SK-N-SH (cell line): Measurements from ENCODE around the gene ARHGEF28.

ENCODE experiments used
- EZH2phosphoT487 ChIP-seq: fragments of 200-600 bp; sonication (generic); IDR thresholded peaks from 2 replicates; pipeline ENCODE4 v1.6.1; 2017; ENCODE audit warnings: low read depth, mixed run types, mild to moderate bottlenecking, antibody characterized with exemption, moderate library complexity, borderline replicate concordance
- MXI1 ChIP-seq: IDR thresholded peaks from 2 replicates; pipeline ENCODE4 v1.6.1; 2012; ENCODE audit warnings: mild to moderate bottlenecking, low read depth, low read length, improper control_type of control experiment
- RAD21 ChIP-seq: IDR thresholded peaks from 2 replicates; pipeline ENCODE4 v1.6.1; 2012; ENCODE audit warnings: mild to moderate bottlenecking, low read length
- SIN3A ChIP-seq: IDR thresholded peaks from 2 replicates; pipeline ENCODE4 v1.6.1; 2012; ENCODE audit warnings: low read depth, mild to moderate bottlenecking, low read length, moderate library complexity, borderline replicate concordance
- TCF12 ChIP-seq: IDR thresholded peaks from 2 replicates; pipeline ENCODE4 v1.4.0; 2012
- TEAD4 ChIP-seq: IDR thresholded peaks from 2 replicates; pipeline ENCODE4 v1.4.0; 2012; ENCODE audit warnings: mild to moderate bottlenecking, borderline replicate concordance; ENCODE audit not compliant: insufficient read depth
- TF ChIP-seq, protein P1 (sequence below): fragments of 200-600 bp; sonication (generic); IDR thresholded peaks from 2 replicates; pipeline ENCODE4 v1.6.1; 2017; ENCODE audit warnings: antibody characterized with exemption, mild to moderate bottlenecking, moderate library complexity

DNA sequence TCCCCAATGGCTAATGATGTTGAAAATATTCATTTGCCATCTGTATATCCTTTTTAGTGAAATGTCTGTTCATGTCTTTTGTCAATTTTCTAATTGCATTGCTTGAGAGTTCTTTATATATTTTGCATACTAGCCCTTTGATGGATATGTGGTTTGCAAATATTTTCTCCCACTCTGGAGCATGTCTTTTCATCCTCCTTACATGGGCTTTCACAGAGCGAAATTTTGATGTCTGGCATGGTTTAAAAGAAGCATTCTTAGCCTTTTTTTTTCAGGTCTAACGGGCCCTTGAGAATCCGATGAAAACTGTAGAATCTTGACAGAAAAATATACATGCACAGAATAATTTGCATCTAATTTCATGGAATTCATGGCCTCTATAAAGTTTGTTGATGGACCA, 44.7 kb downstream of the ARHGEF28 start:
- TF ChIP-seq EZH2phosphoT487 (no peak), SIN3A (no peak), TEAD4 (no peak), RAD21 (no peak), TCF12 (no peak), MXI1 (no peak)
- TF ChIP-seq, protein P1, sequence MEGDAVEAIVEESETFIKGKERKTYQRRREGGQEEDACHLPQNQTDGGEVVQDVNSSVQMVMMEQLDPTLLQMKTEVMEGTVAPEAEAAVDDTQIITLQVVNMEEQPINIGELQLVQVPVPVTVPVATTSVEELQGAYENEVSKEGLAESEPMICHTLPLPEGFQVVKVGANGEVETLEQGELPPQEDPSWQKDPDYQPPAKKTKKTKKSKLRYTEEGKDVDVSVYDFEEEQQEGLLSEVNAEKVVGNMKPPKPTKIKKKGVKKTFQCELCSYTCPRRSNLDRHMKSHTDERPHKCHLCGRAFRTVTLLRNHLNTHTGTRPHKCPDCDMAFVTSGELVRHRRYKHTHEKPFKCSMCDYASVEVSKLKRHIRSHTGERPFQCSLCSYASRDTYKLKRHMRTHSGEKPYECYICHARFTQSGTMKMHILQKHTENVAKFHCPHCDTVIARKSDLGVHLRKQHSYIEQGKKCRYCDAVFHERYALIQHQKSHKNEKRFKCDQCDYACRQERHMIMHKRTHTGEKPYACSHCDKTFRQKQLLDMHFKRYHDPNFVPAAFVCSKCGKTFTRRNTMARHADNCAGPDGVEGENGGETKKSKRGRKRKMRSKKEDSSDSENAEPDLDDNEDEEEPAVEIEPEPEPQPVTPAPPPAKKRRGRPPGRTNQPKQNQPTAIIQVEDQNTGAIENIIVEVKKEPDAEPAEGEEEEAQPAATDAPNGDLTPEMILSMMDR, result no peak
